ENCODE results near the gene DIPK1A. TPM values are rescaled to one million over a fixed set of nuclear protein-coding genes. Genes with fewer than 3 reads are reported as not detected.

Gene DIPK1A
- total RNA-seq, 2 donors from 2014 or later, result 2.2 to 4.2 TPM

GRCh38 chr1:92970990-92971689 is 9.9 kb upstream of the DIPK1A start:
- DNase-seq (ENCODE audit: low spot score) (no peak), ATAC-seq (no peak)
- peaks cover 4 to 18% of the 10 kb centered on the region in 2 donors for H3K4me1 Mint-ChIP-seq (ENCODE audit: low read depth in 2 of 2)
- H3K27ac Mint-ChIP-seq, result no peak overlapping the region
- no peaks in the 10 kb centered on the region for H3K9me3 Mint-ChIP-seq
- no peaks in the 10 kb centered on the region for H3K27me3 Mint-ChIP-seq
- no peaks in the 10 kb centered on the region for H3K36me3 Mint-ChIP-seq
- no peak overlapping the region for H3K4me3 Mint-ChIP-seq

- no peaks in the 10 kb centered on the region for H3K36me3 Mint-ChIP-seq
- ATAC-seq, result no peak
- no peak overlapping the region for H3K27ac Mint-ChIP-seq
- no peak overlapping the region for H3K4me3 Mint-ChIP-seq
- DNase-seq (ENCODE audit: low spot score), result no peak
- H3K27me3 Mint-ChIP-seq, result no peaks in the 10 kb centered on the region
- peaks cover 0 to 12% of the 10 kb centered on the region in 2 donors for H3K4me1 Mint-ChIP-seq (ENCODE audit: low read depth in 2 of 2)
- H3K9me3 Mint-ChIP-seq, result no peaks in the 10 kb centered on the region
Observed at GRCh38 chr1:92969517-92969916, 8.3 kb upstream of the DIPK1A start.

GRCh38 chr1:92968138-92969032 is 7.1 kb upstream of the DIPK1A start:
- Mint-ChIP-seq H3K27ac (peak overlapping the region in 1 of 2 donors; percentile 30), H3K4me1 (ENCODE audit: low read depth in 2 of 2) (peaks cover 0 to 12% of the 10 kb centered on the region in 2 donors), H3K36me3 (no peaks in the 10 kb centered on the region), H3K27me3 (no peaks in the 10 kb centered on the region), H3K4me3 (no peak overlapping the region), H3K9me3 (no peaks in the 10 kb centered on the region)
- no peak for ATAC-seq
- DNase-seq (ENCODE audit: low spot score), result no peak

- Mint-ChIP-seq H3K4me1 (ENCODE audit: low read depth in 2 of 2) (peaks cover 7 to 19% of the 10 kb centered on the region in 2 donors), H3K9me3 (no peaks in the 10 kb centered on the region), H3K27ac (no peak overlapping the region), H3K27me3 (no peaks in the 10 kb centered on the region), H3K36me3 (no peaks in the 10 kb centered on the region), H3K4me3 (no peak overlapping the region)
- ATAC-seq (no peak), DNase-seq (ENCODE audit: low spot score) (no peak)
Observed at GRCh38 chr1:92964998-92965397, 3.7 kb upstream of the DIPK1A start.

GRCh38 chr1:92964316-92964715 is 3.1 kb upstream of the DIPK1A start:
- no peak for DNase-seq (ENCODE audit: low spot score)
- H3K36me3 Mint-ChIP-seq, result no peaks in the 10 kb centered on the region
- H3K4me3 Mint-ChIP-seq, result no peak overlapping the region
- H3K4me1 Mint-ChIP-seq (ENCODE audit: low read depth in 2 of 2), result peaks cover 8 to 19% of the 10 kb centered on the region in 2 donors
- no peak for ATAC-seq
- no peaks in the 10 kb centered on the region for H3K27me3 Mint-ChIP-seq
- no peaks in the 10 kb centered on the region for H3K9me3 Mint-ChIP-seq
- H3K27ac Mint-ChIP-seq, result no peak overlapping the region

- no peaks in the 10 kb centered on the region for H3K27me3 Mint-ChIP-seq
- ATAC-seq, result peak; percentile 64 to 70
- peak; percentile 78 for DNase-seq (ENCODE audit: low spot score)
- no peaks in the 10 kb centered on the region for H3K9me3 Mint-ChIP-seq
- peaks cover 20 to 27% of the 10 kb centered on the region in 2 donors for H3K4me1 Mint-ChIP-seq (ENCODE audit: low read depth in 2 of 2)
- no peak overlapping the region for H3K27ac Mint-ChIP-seq
- no peak overlapping the region for H3K4me3 Mint-ChIP-seq
- H3K36me3 Mint-ChIP-seq, result no peaks in the 10 kb centered on the region
Observed at GRCh38 chr1:92961896-92962752, 862 bp upstream of the DIPK1A start.

- Mint-ChIP-seq H3K27ac (peak overlapping the region; percentile 90 to 94), H3K36me3 (no peaks in the 10 kb centered on the region), H3K4me3 (peak overlapping the region; percentile 95), H3K4me1 (ENCODE audit: low read depth in 2 of 2) (peaks cover 34 to 43% of the 10 kb centered on the region in 2 donors), H3K27me3 (no peaks in the 10 kb centered on the region), H3K9me3 (no peaks in the 10 kb centered on the region)
- ATAC-seq (peak; percentile 56 to 63), DNase-seq (ENCODE audit: low spot score) (peak; percentile 69)
Observed at GRCh38 chr1:92960395-92961130, 699 bp downstream of the DIPK1A start.

- peaks cover 44 to 55% of the 10 kb centered on the region in 2 donors for H3K4me1 Mint-ChIP-seq (ENCODE audit: low read depth in 2 of 2)
- ATAC-seq (no peak), DNase-seq (ENCODE audit: low spot score) (no peak)
- H3K36me3 Mint-ChIP-seq, result no peaks in the 10 kb centered on the region
- H3K27me3 Mint-ChIP-seq, result no peaks in the 10 kb centered on the region
- H3K4me3 Mint-ChIP-seq, result no peak overlapping the region
- peak overlapping the region; percentile 64 to 77 for H3K27ac Mint-ChIP-seq
- H3K9me3 Mint-ChIP-seq, result no peaks in the 10 kb centered on the region
Observed at GRCh38 chr1:92958203-92958970, 2.9 kb downstream of the DIPK1A start.

GRCh38 chr1:92957030-92957734 is 4.1 kb downstream of the DIPK1A start:
- Mint-ChIP-seq H3K9me3 (no peaks in the 10 kb centered on the region), H3K27me3 (no peaks in the 10 kb centered on the region), H3K27ac (peak overlapping the region; percentile 64 to 77), H3K4me1 (ENCODE audit: low read depth in 2 of 2) (peaks cover 49 to 62% of the 10 kb centered on the region in 2 donors), H3K36me3 (no peaks in the 10 kb centered on the region), H3K4me3 (peak overlapping the region; percentile 65)
- ATAC-seq (no peak), DNase-seq (ENCODE audit: low spot score) (no peak)

GRCh38 chr1:92956254-92957029 is 4.8 kb downstream of the DIPK1A start:
- DNase-seq (ENCODE audit: low spot score), result no peak
- Mint-ChIP-seq H3K36me3 (no peaks in the 10 kb centered on the region), H3K27ac (peak overlapping the region; percentile 64 to 77), H3K9me3 (no peaks in the 10 kb centered on the region), H3K4me1 (ENCODE audit: low read depth in 2 of 2) (peaks cover 53 to 60% of the 10 kb centered on the region in 2 donors), H3K4me3 (peak overlapping the region; percentile 65), H3K27me3 (no peaks in the 10 kb centered on the region)
- no peak for ATAC-seq

GRCh38 chr1:92953491-92953890 is 7.8 kb downstream of the DIPK1A start:
- no peaks in the 10 kb centered on the region for H3K9me3 Mint-ChIP-seq
- no peaks in the 10 kb centered on the region for H3K36me3 Mint-ChIP-seq
- ATAC-seq, result peak; percentile 88 to 92
- H3K4me3 Mint-ChIP-seq, result peak overlapping the region; percentile 54
- H3K27ac Mint-ChIP-seq, result peak overlapping the region; percentile 67 to 85
- DNase-seq (ENCODE audit: low spot score), result no peak
- no peaks in the 10 kb centered on the region for H3K27me3 Mint-ChIP-seq
- H3K4me1 Mint-ChIP-seq (ENCODE audit: low read depth in 2 of 2), result peaks cover 44 to 50% of the 10 kb centered on the region in 2 donors

Data from natural killer cell treated with Interleukin-12 subunit alpha and Interleukin-12 subunit beta and Interleukin-15 and Interleukin-18, amount 100 ng/mL, for 72 hours (primary cell).